ENCODE measurements around the gene SPTBN2.

The SPTBN2 gene

DNA sequence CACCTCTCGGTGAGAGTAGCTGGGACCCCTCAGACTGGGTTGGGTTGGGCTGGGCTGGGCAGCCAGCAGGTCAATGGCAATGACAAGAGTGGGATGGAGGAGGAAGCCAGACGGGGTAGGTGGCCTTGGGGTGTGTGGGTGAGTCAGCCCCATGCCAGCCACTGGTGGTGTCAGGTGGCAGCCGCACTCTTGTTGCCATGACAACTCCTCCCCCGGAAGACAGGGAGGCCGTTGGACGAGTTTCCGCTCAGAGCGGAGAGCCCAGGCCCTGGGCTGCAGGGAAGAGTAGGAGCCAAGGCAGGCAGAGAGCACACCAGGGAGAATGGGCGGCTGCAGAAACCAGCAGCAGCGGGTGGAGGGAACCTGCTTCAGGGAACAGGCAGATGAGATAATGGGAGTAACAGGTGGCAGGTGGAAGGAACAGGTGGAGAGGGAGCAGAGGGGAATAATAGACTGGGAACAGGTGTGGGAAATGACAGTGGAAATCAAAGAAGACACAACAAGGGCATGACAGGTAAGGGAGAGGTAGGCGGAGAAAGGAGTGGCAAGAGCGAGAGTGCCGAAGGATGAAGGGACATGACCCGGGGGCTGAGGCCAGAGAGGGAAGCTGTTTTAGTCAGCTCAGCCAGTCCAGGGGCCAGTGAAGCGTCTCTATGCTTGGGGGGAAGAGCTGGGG, 8.7 kb downstream of the SPTBN2 start:
- TF ChIP-seq, protein P1, sequence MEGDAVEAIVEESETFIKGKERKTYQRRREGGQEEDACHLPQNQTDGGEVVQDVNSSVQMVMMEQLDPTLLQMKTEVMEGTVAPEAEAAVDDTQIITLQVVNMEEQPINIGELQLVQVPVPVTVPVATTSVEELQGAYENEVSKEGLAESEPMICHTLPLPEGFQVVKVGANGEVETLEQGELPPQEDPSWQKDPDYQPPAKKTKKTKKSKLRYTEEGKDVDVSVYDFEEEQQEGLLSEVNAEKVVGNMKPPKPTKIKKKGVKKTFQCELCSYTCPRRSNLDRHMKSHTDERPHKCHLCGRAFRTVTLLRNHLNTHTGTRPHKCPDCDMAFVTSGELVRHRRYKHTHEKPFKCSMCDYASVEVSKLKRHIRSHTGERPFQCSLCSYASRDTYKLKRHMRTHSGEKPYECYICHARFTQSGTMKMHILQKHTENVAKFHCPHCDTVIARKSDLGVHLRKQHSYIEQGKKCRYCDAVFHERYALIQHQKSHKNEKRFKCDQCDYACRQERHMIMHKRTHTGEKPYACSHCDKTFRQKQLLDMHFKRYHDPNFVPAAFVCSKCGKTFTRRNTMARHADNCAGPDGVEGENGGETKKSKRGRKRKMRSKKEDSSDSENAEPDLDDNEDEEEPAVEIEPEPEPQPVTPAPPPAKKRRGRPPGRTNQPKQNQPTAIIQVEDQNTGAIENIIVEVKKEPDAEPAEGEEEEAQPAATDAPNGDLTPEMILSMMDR (conservative IDR thresholded peaks at IDR 0.05; ENCODE audit: control insufficient read depth, insufficient read depth, low read depth, low read length), result no peak
- no peak overlapping the region for H3K4me3 ChIP-seq (ENCODE audit: control insufficient read depth, low read depth, low read length)
- peak; percentile 12 for DNase-seq (ENCODE audit: low read depth)

DNA sequence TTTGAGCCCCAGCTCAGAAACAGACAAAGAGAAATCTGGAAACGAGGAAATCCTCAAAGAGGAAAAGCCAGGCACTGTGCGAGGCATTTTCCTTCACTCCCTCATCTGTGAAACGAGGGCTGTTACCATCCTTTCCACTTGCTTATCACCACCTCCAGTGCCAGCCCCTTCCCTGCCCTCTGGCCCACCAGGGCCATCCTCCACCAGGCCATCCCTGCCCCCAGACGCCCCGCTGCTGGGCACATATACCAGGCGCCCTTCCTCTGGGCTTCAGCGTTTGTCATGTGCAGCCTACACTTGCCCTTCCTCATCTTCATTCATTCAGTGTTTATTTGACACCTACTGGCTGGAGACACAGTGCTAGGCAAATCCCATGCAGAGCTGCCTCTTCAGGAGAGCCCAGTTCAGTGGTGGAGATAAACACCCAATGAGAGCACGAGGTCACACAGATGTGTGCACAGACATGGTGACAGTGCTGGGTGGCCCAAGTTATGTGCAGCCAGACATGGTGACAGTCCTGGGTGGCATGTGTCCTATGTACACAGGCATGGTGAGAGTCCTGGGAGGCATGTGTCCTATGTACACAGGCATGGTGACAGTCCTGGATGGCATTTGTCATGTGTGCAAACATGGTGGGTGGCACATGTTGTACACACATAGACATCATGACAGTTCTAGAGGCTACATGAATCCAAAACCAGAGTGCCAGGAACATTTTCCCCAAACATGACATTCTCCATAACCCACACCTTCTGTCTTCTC, 9.7 kb downstream of the SPTBN2 start:
- no peak overlapping the region for H3K4me3 ChIP-seq (ENCODE audit: control insufficient read depth, low read depth, low read length)
- DNase-seq (ENCODE audit: low read depth), result no peak

DNA sequence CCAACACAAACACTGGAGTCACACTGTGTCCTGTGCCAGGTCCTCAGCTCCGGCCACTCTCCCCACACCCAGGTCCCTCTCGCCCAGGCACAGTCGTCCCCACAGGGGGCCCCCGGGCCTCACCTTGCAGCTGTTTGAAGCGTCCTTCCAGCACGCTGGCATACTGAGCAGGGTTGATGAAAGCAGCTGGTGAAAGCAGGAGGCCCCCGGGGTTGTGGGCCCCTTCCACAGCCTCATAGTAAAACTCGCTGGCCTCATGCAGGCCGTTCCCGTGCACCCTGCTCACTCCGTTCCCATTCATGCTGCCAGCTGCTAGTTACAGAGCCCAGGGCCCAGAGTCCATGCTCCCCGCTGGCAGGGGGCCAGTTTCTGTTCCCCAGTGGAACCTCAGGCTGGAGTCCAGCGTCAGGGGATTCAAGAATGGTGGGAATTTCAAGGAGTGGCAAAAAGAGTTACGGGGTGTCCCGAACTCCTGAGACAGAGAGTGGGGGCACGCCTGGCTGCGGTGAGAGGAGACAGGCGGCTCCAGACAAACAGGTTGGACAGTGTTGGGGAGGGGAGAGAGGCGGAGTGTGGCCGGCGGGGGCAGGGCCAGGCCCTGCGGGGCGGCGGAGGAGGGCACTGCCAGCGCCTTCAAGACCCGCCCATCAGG, 10.6 kb downstream of the SPTBN2 start:
- TF ChIP-seq, protein P1 (conservative IDR thresholded peaks at IDR 0.05; ENCODE audit: control insufficient read depth, insufficient read depth, low read depth, low read length), result no peak
- H3K4me3 ChIP-seq (ENCODE audit: control insufficient read depth, low read depth, low read length), result no peak overlapping the region
- DNase-seq (ENCODE audit: low read depth), result no peak

More for the DNA sequence above, 9.7 kb downstream of the SPTBN2 start:
- TF ChIP-seq, protein P1 (conservative IDR thresholded peaks at IDR 0.05; ENCODE audit: control insufficient read depth, insufficient read depth, low read depth, low read length), result no peak

DNA sequence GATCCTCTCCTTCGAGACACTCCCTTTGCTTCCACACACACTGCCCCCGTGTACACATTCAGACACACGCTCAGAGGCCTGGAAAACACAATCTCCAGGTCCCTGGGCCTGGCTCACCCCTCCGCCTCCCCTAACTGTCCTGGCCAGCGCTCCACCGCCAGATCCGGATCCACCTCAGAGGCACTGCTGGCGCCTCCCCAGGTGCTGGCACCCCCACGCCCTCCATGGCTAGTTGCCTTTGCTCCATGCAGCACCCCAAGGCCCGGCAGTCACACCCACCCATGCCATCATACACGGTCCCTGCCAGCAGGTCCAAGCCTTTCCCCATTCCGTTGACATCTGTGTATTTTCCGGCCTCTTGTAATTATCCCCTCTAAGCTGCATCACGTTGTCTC, 11.1 kb downstream of the SPTBN2 start:
- no peak for DNase-seq (ENCODE audit: low read depth)
- TF ChIP-seq, protein P1 (conservative IDR thresholded peaks at IDR 0.05; ENCODE audit: control insufficient read depth, insufficient read depth, low read depth, low read length), result no peak
- no peak overlapping the region for H3K4me3 ChIP-seq (ENCODE audit: control insufficient read depth, low read depth, low read length)

DNA sequence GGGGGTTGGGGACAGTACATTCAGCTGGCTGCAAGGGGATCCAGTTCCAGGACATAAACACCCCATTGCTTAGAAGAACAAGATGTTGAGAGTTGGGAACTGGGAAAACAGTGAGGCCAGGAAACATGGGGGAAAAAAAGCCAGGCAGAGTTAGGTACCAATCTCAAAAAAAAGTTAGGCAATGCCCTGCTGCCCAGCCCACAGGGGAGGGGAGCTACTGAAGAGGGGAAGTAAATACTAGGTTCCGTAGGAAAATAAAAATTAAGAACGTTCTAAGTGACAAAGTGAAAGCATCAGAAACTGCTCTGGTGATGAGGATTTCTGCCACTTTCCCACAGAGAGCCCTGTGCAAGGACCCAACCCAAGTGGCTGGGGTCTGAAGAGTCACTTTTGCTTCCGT, 12.0 kb downstream of the SPTBN2 start:
- H3K4me3 ChIP-seq (ENCODE audit: control insufficient read depth, low read depth, low read length), result no peak overlapping the region

DNA sequence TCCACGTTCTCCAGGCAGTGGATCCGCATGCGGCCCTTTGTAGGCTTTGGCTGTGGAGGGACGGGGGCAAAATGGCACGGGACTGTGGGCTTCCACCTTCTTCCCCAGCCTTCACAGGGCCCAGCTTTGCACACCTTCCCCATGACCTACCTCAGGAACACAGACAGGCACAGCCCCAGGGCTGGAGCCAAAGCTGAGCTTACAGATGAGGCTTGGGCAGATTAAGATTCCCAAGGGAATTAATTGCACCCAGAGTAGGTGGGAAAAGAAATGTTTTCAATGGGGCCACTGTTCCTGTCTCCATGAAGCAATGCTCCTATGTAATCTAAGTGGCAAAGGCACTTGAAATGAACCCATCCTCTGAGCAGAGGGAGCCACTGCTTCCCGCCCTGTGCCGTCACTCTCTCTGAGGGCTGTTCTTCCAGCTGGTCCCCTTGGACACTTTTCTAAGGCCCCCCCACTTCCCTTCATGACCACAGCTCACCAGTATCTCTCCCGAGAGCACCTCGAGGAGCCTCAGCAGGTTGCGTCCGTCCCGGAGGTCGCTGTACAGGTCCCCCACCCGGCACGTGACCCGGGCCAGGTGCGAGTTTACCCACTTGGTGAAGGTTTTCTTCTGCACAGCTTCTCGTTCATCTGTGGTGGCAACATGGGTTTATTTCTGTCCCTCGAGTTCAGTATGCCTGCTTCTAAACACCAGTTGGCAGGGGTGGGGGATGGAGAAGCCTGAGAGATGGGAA, 13.5 kb downstream of the SPTBN2 start:
- H3K4me3 ChIP-seq (ENCODE audit: control insufficient read depth, low read depth, low read length), result no peak overlapping the region
- no peak for DNase-seq (ENCODE audit: low read depth)
- TF ChIP-seq, protein P1 (conservative IDR thresholded peaks at IDR 0.05; ENCODE audit: control insufficient read depth, insufficient read depth, low read depth, low read length), result no peak

More for the DNA sequence above, 12.0 kb downstream of the SPTBN2 start:
- TF ChIP-seq, protein P1 (conservative IDR thresholded peaks at IDR 0.05; ENCODE audit: control insufficient read depth, insufficient read depth, low read depth, low read length), result no peak
- DNase-seq (ENCODE audit: low read depth), result no peak
